HL-60/S4 treated with retinoic acid at 250 ng/mL for 4 days and 3 days (cell line): ENCODE measurements around the gene MS4A6A.
"Not testable (repeated sequence)": the region's sequence is repeated elsewhere in the genome, so short reads cannot be mapped to it uniquely, and the experiment has no call there.

Experiments used
- in situ Hi-C: fragments of 300-500 bp; cut with MboI; formaldehyde crosslinking; loops from 2 replicates; pipeline ENCODE4 v1.7.0; 2022; ENCODE audit warnings: low sequenced_read_pairs

MS4A6A gene

GRCh38 chr11:60182541-60183330, at the start of gene MS4A6A:
MS4A6A (minus strand) TSS chr11:60183083; CDS start chr11:60181727, 1,356 bp downstream.
- in situ Hi-C loops: no loop called here

- in situ Hi-C loops: no loop called here
Observed at GRCh38 chr11:60230681-60231080, 47.8 kb upstream of the MS4A6A start.

- in situ Hi-C loops: no loop called here
Observed at GRCh38 chr11:60222141-60222540, 39.3 kb upstream of the MS4A6A start.

GRCh38 chr11:60221692-60222091, 38.8 kb upstream of the MS4A6A start:
- in situ Hi-C loops: no loop called here

GRCh38 chr11:60221181-60221580, 38.3 kb upstream of the MS4A6A start:
- in situ Hi-C loops: no loop called here

- in situ Hi-C loops: no loop called here
Observed at GRCh38 chr11:60214386-60214785, 31.5 kb upstream of the MS4A6A start.

- in situ Hi-C loops: no loop called here
Observed at GRCh38 chr11:60211206-60211605, 28.3 kb upstream of the MS4A6A start.

- in situ Hi-C loops: no loop called here
Observed at GRCh38 chr11:60209977-60210376, 27.1 kb upstream of the MS4A6A start.

- in situ Hi-C loops: no loop called here
Observed at GRCh38 chr11:60208951-60209350, 26.1 kb upstream of the MS4A6A start.

- in situ Hi-C loops: no loop called here
Observed at GRCh38 chr11:60208146-60208895, 25.4 kb upstream of the MS4A6A start.

- in situ Hi-C loops: no loop called here
Observed at GRCh38 chr11:60206616-60207015, 23.7 kb upstream of the MS4A6A start.

- in situ Hi-C loops: no loop called here
Observed at GRCh38 chr11:60204922-60205321, 22.0 kb upstream of the MS4A6A start.

- in situ Hi-C loops: not testable (repeated sequence)
Observed at GRCh38 chr11:60201334-60201733, 18.5 kb upstream of the MS4A6A start.

GRCh38 chr11:60197442-60197841, 14.6 kb upstream of the MS4A6A start:
- in situ Hi-C loops: no loop called here

- in situ Hi-C loops: no loop called here
Observed at GRCh38 chr11:60195923-60196368, 13.1 kb upstream of the MS4A6A start.

- in situ Hi-C loops: no loop called here
Observed at GRCh38 chr11:60194511-60194910, 11.6 kb upstream of the MS4A6A start.

GRCh38 chr11:60193687-60194433, 11.0 kb upstream of the MS4A6A start:
- in situ Hi-C loops: no loop called here

- in situ Hi-C loops: not testable (repeated sequence)
Observed at GRCh38 chr11:60192564-60192963, 9.7 kb upstream of the MS4A6A start.

- in situ Hi-C loops: not testable (repeated sequence)
Observed at GRCh38 chr11:60188481-60188880, 5.6 kb upstream of the MS4A6A start.

- in situ Hi-C loops: not testable (repeated sequence)
Observed at GRCh38 chr11:60186128-60186527, 3.2 kb upstream of the MS4A6A start.

- in situ Hi-C loops: not testable (repeated sequence)
Observed at GRCh38 chr11:60185512-60185827, 2.6 kb upstream of the MS4A6A start.
